Lower leg skin (tissue), 3 donors: ENCODE measurements around the gene POLR2J3.
"Not testable (repeated sequence)": the region's sequence is repeated elsewhere in the genome, so short reads cannot be mapped to it uniquely, and the experiment has no call there.

Experiments used
- POLR2A ChIP-seq, 2 donors: fragments of 450-650 bp; IDR thresholded peaks; one replicate each; pipeline ENCODE4 v1.6.1; 2016 to 2017; ENCODE audit warnings: antibody characterized with exemption in 2 of 2, mild to moderate bottlenecking in 1 of 2, moderate library complexity in 1 of 2
- TF ChIP-seq, protein P1 (sequence below), 3 donors: fragments of 450-650 bp; IDR thresholded peaks; one replicate each; pipeline ENCODE4 v1.5.1; 2016; ENCODE audit warnings: antibody characterized with exemption in 3 of 3, mild to moderate bottlenecking in 3 of 3, moderate library complexity in 2 of 3

GRCh38 chr7:102574607-102575006 lies 2.2 kb upstream of the POLR2J3 start:
- TF ChIP-seq, protein P1, sequence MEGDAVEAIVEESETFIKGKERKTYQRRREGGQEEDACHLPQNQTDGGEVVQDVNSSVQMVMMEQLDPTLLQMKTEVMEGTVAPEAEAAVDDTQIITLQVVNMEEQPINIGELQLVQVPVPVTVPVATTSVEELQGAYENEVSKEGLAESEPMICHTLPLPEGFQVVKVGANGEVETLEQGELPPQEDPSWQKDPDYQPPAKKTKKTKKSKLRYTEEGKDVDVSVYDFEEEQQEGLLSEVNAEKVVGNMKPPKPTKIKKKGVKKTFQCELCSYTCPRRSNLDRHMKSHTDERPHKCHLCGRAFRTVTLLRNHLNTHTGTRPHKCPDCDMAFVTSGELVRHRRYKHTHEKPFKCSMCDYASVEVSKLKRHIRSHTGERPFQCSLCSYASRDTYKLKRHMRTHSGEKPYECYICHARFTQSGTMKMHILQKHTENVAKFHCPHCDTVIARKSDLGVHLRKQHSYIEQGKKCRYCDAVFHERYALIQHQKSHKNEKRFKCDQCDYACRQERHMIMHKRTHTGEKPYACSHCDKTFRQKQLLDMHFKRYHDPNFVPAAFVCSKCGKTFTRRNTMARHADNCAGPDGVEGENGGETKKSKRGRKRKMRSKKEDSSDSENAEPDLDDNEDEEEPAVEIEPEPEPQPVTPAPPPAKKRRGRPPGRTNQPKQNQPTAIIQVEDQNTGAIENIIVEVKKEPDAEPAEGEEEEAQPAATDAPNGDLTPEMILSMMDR (IDR thresholded peaks at IDR 0.05) = not testable (repeated sequence)
- TF ChIP-seq POLR2A (IDR thresholded peaks at IDR 0.05) = not testable (repeated sequence)
